ENCODE measurements around the gene OR8H3.
"Not testable (repeated sequence)": the region's sequence is repeated elsewhere in the genome, so short reads cannot be mapped to it uniquely, and the experiment has no call there.

OR8H3 gene, protein sequence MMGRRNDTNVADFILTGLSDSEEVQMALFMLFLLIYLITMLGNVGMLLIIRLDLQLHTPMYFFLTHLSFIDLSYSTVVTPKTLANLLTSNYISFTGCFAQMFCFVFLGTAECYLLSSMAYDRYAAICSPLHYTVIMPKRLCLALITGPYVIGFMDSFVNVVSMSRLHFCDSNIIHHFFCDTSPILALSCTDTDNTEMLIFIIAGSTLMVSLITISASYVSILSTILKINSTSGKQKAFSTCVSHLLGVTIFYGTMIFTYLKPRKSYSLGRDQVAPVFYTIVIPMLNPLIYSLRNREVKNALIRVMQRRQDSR

DNA sequence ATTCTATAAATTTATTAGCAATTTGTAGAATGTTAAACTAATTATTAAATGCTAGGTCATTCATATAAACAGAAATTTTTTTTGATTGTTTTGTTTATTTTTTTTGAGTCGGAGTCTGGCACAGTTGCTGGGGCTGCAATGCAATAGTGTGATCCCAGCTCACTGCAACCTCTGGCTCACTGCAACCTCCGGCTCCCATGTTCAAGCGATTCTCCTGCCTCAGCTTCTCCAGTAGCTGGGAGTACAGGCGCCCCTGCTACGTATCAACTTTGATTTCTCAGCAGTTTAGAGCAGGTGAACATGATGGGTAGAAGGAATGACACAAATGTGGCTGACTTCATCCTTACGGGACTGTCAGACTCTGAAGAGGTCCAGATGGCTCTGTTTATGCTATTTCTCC lies at the start of gene OR8H3:
TSS of gene OR8H3 (plus strand) at position 301 of the 400 bp plus-strand sequence. CDS start at position 301, 0 bp downstream.
- DNase-seq (ENCODE audit: low read depth in 3 of 3): no peak

DNA sequence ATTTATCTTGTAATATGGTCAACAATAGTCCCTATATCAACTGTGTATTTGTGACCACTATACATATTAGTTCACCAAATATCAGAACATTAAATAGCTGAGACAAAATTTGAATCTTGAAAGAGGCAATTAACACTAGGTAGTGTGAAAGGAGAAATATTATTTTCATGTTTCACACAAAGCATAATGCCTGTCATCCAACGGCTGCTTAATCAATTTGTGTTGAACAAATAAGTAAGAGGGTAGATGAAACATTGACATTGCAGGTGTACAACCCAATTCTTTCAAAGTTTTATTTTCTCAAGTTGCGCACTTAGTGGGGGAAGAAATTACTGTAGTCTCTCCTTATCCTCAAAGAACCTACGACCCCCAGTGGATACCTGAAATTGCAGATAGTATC lies 32.5 kb upstream of the OR8H3 start:
- DNase-seq (ENCODE audit: low read depth in 3 of 3): no peak

DNA sequence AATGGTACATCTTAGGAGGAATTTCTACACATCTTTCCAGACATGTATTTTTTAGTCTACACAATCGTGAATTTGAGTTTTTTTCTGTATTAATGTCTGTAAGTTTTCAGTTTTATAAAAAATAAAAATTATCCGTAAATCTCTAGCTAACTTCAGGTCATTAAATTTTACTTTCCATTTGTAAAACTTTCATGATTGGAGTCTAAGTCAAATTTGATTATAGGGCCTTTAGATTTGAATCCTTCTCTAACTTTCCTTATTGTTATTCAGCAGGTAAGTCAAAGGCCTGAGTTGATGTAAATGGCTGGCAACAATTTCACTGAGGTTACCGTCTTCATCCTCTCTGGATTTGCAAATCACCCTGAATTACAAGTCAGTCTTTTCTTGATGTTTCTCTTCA lies 29.2 kb upstream of the OR8H3 start, which contains the start of gene OR8I2:
TSS of gene OR8I2 (plus strand) at position 301 of the 400 bp plus-strand sequence. CDS start at position 301, 0 bp downstream.
- DNase-seq (ENCODE audit: low read depth in 3 of 3): no peak

DNA sequence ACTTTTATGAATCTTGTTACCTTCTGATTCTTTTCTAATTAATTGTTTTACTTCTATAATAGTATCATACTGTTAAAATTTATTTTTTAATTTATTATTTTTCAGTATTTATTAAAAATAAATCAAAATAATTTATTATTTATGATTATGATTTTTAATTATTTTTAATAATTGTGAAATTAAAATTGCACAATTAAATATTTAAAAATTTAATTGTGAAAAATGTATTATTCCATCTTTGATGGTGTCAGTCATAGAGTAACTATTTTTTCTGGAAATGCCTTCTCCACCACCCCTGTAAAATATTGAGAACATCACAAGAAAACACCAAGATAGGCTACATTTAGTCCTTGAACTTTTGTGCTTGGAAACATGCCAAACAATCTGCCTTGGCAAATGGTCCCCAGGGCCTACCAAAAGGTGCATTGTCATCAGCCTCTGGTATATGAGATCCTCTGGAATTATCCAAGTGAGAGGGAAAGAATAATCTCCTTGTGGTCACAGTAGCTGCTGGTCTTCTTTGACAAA lies 18.9 kb upstream of the OR8H3 start, which contains the start of gene OR8H2:
TSS of gene OR8H2 (plus strand) at position 478 of the 528 bp plus-strand sequence. CDS start 1,356 bp downstream, outside the sequence.
- DNase-seq (ENCODE audit: low read depth in 3 of 3): no peak

DNA sequence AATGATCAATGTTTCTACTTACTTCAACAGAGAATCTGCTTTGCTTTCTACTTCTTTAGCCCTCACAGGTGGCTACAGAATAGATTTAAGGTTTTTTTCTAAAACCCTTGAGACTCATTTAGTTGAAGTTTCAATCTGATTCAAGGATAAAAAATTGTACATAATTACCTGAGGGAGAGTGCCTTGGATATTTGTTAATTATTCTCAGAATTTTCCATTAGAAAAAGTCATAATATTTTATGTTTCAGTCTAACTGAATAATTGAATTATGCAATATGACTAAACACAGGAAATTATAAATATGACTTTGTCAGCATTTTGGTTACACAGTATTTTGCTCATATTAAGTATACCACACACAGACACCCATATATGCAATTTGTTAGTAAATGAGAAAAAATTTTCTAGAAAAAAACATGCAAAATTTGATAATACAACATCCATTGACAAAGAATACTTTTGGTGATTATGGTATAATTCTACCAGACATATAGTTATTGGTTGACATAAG lies 18.0 kb downstream of the OR8H3 start, which contains the start of gene OR8J3:
TSS of gene OR8J3 (minus strand) at position 51 of the 511 bp plus-strand sequence. CDS start 2,483 bp downstream, outside the sequence.
- DNase-seq (ENCODE audit: low read depth in 3 of 3): no peak

DNA sequence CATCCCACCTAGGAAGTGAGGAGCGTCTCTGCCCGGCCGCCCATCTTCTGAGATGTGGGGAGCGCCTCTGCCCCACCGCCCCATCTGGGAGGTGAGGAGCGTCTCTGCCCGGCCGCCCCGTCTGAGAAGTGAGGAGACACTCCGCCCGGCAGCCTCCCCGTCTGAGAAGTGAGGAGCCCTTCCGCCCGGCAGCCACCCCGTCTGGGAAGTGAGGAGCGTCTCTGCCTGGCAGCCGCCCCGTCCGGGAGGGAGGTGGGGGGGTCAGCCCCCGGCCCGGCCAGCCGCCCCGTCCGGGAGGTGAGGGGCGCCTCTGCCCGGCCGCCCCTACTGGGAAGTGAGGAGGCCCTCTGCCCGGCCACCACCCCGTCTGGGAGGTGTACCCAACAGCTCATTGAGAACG lies 21.5 kb downstream of the OR8H3 start:
- not testable (repeated sequence) for DNase-seq (ENCODE audit: low read depth in 3 of 3)

DNA sequence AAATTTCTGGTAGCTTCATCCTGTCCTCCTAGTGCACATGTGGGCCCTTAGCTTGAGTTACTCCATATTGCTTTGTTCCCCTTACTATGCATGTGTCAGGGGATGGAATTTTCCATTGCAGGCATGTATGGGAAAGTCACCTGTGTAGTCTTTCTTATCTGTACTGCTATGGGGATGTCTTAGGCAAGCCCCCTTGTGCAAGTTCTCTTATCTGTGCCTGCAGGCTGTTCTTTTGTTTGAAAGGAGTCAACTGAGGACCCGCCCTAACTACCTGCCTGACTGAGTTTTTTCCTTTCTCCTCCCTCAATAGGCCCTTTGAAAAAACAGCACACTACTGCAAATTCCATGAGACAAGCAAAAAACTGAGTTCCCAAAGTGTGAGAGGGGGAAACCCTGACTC lies 29.2 kb downstream of the OR8H3 start:
- no peak for DNase-seq (ENCODE audit: low read depth in 3 of 3)

DNA sequence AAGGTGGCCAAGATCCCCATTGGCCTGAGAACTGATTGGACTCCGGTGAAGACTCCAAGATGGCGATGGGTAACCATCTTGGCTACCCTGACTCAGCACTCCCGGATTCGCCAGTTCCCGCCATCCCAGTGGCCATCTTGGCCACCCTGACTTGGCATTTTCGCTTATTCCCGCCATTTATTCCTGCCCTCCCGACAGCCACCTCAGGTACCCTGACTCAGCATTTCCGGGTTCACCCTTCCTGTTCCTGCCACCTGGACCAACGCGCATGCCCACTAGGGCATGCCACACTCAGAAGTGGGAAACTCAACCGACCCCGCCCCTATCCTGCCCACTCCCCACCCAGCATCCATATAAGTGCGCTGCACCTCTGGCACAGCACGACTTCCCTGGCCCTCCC lies 30.2 kb downstream of the OR8H3 start:
- no peak for DNase-seq (ENCODE audit: low read depth in 3 of 3)

DNA sequence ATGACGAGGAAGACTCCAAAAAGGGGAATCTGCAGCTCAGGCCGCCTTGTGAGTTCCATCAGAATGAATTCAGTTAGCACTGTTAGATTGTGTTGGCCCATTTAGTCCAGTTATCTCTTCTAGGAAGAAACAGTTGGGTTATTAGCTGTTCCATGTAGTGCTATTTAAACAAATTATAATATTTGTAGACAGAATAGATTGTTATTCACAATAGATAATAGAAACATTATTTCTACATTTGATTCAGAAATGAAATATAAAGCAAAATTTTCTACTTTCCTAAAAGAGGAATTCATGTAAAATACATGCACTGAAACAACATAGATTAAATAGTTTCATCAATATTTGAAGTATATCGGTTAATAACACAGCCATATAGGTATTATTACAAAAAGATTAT lies 38.0 kb downstream of the OR8H3 start, which contains the start of gene OR8K5:
TSS of gene OR8K5 (minus strand) at position 101 of the 400 bp plus-strand sequence. CDS start at position 101, 0 bp downstream.
- DNase-seq (ENCODE audit: low read depth in 3 of 3): no peak

DNA sequence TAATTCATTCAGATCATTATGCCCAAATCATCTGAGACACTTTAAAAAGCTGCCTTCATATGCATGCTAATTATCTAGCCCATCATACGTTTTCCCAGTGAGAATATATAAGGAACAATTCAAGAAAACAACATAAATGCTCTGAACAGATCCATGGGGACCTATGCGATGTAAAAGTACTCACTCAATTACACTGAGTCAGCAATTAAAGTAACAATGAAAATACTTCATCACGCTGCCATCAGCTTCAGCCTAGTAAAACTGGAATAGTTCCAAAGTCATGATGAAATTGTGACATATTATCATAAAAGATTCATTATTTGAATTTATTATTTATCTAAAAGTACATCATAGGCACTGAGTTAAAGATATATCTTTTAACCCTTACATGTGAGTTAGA lies 41.6 kb downstream of the OR8H3 start:
- no peak for DNase-seq (ENCODE audit: low read depth in 3 of 3)

DNA sequence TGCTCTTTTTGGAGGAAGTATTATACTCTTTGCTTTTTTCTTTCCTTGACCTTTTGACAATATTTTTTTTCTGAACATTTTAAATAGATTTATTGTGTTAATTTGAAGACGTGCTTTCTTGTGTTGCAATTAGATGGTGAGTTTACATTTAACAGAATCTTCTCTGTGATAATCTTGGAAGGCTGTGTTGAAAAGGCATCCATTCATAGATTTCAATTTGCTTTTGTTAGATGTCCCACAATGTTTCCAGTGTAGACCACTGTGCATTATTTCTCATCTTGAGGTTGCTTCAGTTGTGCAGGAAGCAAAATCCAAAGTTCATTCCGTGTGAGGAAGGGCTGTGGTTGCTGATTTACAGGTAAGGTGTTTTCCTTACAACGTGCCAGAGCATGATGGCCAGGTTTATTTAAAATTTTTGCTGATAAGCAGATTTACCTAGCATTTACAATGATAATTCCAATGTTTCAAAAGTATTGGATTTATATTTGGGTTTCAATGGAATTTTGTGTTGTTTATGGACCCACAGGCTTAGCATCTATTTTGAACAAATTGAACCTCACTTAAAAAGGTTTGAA lies 50.2 kb downstream of the OR8H3 start:
- no peak for DNase-seq (ENCODE audit: low read depth in 3 of 3)

All from stimulated activated CD4-positive, alpha-beta T cell treated with anti-CD3 and anti-CD28 coated beads, TNF-alpha, amount 100 ng/mL, for 4 hours (primary cell).